NOMO-1 (cell line): ENCODE measurements around the gene ANKRD65.
"Not testable (repeated sequence)": the region's sequence is repeated elsewhere in the genome, so short reads cannot be mapped to it uniquely, and the experiment has no call there.

Source experiments
- DNase-seq, 2 experiments: peaks; one replicate each; lab custom pipeline; 2025; ENCODE audit not compliant: unreplicated experiment in 2 of 2; lab: John Stamatoyannopoulos, UW

ANKRD65 gene

GRCh38 chr1:1373815-1374588, 47.1 kb downstream of the ANKRD65 start:
- DNase-seq, result no peak

GRCh38 chr1:1373051-1373814, 47.8 kb downstream of the ANKRD65 start:
- DNase-seq, result no peak

- DNase-seq, result peak; percentile 59 to 69
These were observed 49.0 kb downstream of the ANKRD65 start for GRCh38 chr1:1371746-1372711.

GRCh38 chr1:1371364-1371745, 49.7 kb downstream of the ANKRD65 start:
- peak; percentile 87 to 88 for DNase-seq

GRCh38 chr1:1370771-1371300, 50.2 kb downstream of the ANKRD65 start:
- no peak for DNase-seq

GRCh38 chr1:1370094-1370493, 51.0 kb downstream of the ANKRD65 start:
- not testable (repeated sequence) for DNase-seq
